Activated T-cell treated with anti-CD3 and anti-CD28 coated beads for 24 hours (primary cell): Measurements from ENCODE around the gene TPGS2.
A peak's percentile ranks its signal among the peaks of the same experiment; 100 is the strongest.
"Not testable (repeated sequence)": the region's sequence is repeated elsewhere in the genome, so short reads cannot be mapped to it uniquely, and the experiment has no call there.

Experiments
- DNase-seq: peaks from one replicate; pipeline ENCODE4 v3.0.0-alpha.2; 2020; ENCODE audit warnings: low read depth

TPGS2 gene

GRCh38 chr18:36821681-36822080, 7.1 kb downstream of the TPGS2 start:
- DNase-seq = no peak

- no peak for DNase-seq
These were observed 9.2 kb downstream of the TPGS2 start for GRCh38 chr18:36819621-36820020.

GRCh38 chr18:36818652-36819051, 10.2 kb downstream of the TPGS2 start:
- DNase-seq = no peak

DNA sequence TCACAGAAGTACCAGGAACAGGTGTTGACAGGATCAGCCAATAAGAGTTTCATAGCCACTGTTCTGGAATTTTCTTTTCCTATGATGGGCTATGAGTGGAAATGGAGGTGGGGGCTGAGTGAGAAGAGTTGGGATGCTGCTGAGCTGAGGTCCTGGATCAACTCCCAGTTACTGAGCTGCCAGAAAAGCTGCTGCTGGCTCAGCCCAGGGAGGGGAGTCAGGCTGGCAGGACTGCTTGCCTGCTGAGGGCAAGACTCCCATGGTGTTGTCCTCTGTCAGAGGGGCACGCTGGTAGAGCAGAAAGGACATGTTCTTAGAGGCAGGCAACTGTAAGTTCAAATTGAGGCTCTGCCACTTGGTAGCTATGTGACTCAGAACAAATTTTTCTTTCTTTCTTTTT, 11.8 kb downstream of the TPGS2 start:
- no peak for DNase-seq

GRCh38 chr18:36816096-36816495, 12.7 kb downstream of the TPGS2 start:
- DNase-seq = not testable (repeated sequence)

GRCh38 chr18:36814994-36815393, 13.8 kb downstream of the TPGS2 start:
- no peak for DNase-seq

- DNase-seq = no peak
These were observed 15.0 kb downstream of the TPGS2 start for GRCh38 chr18:36813824-36814223.

DNA sequence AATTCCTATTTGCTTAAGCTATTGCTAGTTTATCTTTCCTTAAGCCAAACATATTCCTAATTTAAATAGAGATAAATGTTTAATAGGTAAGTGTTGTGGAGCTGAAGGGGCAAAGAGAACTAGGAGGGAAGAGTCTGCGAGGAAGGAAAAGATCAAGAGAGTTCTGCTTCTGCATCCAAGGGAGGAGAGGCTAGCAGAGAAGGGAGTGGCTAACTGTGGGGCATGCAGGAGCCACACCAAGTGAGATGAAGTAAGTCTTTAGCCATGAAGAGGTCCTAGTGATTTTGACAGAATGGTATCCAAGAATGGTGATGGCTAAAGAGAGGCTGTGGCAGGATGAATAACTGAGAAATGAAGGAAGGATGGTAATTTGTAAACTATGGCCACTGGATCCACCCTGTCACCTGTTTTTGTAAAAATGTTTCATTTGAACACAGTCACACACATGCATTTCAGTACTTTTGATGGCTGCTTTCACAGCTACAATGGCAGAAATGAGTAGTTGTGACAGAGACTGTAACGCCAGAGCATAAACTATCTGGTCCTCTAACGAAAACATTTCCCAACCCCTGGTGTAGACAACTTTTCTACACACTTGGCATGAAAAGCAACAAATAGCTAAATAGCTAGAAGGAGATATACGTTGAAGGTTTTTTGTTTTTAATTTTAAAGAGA, 15.6 kb downstream of the TPGS2 start:
- DNase-seq = no peak

- DNase-seq = no peak
These were observed 16.1 kb downstream of the TPGS2 start for GRCh38 chr18:36812678-36813077.

- DNase-seq = no peak
These were observed 16.8 kb downstream of the TPGS2 start for GRCh38 chr18:36811955-36812354.

DNA sequence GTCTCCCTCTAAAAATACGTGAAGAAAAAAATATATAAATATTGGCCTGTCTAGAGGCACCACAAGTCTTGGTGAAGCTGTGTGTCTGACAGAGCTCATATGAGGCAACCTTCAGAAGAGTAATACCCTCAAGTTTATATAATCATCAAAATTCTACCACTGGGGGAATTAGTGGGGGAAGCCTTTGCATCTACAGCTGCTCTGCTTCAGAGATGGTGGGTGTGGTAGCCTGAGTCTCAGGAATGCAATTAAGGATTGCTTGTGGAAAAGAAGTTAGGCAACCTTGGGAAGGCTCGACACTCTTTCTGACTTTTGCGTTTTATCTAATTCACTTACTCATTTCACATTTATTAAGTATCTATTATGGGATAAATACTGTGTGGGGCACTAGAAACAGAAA, 17.4 kb downstream of the TPGS2 start:
- no peak for DNase-seq

DNA sequence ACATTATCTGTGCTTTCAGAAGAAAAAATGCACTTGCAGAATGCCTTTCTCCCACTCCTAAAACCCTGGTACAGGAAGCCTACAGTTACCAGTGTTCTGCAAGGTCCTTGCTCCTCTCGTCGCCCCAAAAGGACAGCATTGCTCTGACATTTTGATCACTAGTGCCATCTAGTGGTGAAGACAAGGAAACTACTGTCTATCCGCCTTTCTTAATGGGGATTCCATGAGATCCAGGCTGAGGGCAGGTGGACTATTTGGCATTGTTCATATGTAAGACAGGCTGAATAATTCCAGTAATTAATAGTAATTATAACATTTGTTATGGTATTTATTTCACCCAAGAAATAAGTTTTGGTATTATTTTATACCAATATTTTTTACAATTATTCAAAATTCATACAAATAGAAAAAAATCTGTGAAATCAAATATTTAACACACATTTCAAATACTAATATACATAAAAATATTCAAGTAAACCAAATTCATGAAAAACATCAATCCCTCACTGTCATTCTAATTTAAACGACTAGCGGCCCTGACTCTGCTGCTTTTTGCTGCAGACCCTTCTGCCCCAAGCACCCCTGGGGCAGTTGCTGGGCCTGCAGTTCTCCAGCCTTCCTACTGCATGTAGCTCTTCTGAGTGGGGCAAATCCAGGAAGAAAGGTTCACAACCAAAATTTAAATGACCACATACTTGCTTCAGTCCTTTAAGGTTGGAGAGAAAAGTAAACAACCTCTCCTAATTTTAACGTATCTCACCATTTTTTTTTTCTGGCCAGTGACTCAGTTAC, 19.0 kb downstream of the TPGS2 start:
- peak; percentile 21 for DNase-seq

- no peak for DNase-seq
These were observed 20.1 kb downstream of the TPGS2 start for GRCh38 chr18:36808681-36809080.

- DNase-seq = no peak
These were observed 23.7 kb downstream of the TPGS2 start for GRCh38 chr18:36805105-36805504.

DNA sequence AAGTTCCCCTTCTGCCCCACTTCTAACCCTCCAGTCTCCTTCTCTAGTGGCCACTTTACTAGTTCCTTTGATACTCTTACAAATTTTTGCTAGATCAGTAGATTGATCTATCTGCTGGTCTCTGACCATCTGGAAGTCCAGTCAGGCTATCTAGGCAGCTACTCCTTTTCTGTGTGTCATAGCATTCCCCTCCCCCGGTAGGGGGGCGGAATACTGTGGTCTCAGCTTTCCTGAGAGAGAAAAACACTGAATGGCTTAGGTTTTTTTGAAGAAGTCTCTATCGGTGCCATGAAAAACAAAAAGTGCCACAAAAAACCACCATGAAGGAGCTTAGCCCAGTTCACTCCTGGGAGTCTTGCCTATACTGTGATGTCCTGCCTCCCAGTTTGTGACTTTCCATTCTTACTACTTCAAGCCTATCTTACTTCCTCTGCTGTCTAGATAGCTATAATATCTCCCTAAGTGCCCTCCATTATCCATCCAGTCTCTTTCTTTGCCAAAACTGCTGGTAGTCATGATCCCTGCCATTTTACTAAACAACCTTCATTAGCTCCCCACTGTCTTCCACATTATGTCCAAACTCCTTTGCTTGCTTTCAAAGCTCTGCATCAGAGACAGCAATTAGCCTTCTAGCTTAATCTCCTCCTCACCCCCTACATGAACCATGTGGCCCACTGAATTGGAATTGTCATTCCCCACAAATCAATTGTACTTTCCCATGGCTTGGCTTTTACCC, 29.9 kb downstream of the TPGS2 start:
- no peak for DNase-seq

DNA sequence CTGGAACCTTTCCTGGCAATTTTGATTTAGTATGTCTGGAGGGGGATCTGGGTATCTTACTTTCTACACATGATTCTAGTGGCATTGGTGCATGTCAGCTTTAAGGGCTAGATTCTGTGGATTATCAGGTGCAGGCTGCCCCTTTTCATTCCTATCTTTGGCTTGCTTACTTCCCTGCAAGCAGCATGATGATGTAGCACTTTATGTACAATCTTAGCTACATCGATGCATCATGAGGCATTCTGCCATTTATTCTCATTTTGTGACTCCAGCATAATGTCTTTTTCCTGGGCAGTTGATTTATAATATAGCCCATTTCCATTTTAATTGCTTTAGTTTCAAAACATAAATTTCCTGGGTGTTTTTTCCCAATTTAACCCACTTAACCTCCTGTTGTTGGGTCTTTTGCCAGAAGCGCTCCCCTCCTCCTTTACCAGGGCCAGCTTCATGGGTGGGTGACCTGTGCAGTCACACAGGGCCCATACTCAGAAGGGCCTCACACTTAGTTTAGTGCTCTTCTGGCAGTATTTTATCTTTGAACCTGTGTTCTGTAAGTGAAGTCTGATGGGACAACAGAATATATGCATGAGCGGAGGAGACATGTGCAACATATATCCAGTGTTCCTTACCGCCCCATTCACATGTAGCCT, 36.0 kb downstream of the TPGS2 start:
- DNase-seq = no peak

- DNase-seq = no peak
These were observed 42.1 kb downstream of the TPGS2 start for GRCh38 chr18:36786686-36787085.

- DNase-seq = no peak
These were observed 45.0 kb downstream of the TPGS2 start for GRCh38 chr18:36783792-36784191.

GRCh38 chr18:36782710-36783109, 46.1 kb downstream of the TPGS2 start:
- DNase-seq = no peak

GRCh38 chr18:36780748-36781147, 48.1 kb downstream of the TPGS2 start:
- DNase-seq = no peak

DNA sequence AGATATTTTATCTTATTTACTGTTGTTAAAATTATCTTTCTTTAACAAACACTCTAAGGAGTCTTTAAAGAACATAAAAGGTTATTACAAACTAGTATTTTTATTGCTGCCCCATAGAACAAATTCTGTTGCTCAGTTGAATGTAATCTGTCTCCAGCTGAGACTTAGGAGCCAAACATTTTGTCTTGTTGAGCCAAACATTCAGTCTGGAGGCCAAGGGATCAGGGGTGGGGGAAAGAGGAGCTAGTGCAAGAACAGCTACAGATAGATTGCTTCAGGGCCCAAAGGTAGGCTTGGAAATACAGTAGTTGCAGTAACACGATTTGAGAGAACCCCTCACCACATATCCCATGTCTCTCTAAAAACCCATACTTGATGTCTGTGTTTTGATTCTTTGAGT, 51.2 kb downstream of the TPGS2 start:
- DNase-seq = no peak

GRCh38 chr18:36776650-36777049, 52.2 kb downstream of the TPGS2 start:
- DNase-seq = no peak

GRCh38 chr18:36775396-36775795, 53.4 kb downstream of the TPGS2 start:
- DNase-seq = no peak
